ENCODE measurements around the gene TMEM17. TPM values are rescaled to one million over a fixed set of nuclear protein-coding genes. Genes with fewer than 3 reads are reported as not detected.
A peak's percentile ranks its signal among the peaks of the same experiment; 100 is the strongest.

TMEM17 gene
- total RNA-seq, 1 experiment from 2014 or later, result 3.3 TPM

GRCh38 chr2:62527478-62528210 lies 21.6 kb upstream of the TMEM17 start:
- intact Hi-C loops (cut with micrococcal nuclease; ENCODE audit: unreplicated experiment), result loop anchor here (5.0 kb wide), 1 partner anchor 50 kb away; no protein-coding TSS in a partner anchor
- Mint-ChIP-seq H3K4me3 (ENCODE audit: low read depth, unreplicated experiment) (no peak overlapping the region), H3K36me3 (ENCODE audit: insufficient read depth, unreplicated experiment) (no peaks in the 10 kb centered on the region), H3K27ac (ENCODE audit: unreplicated experiment) (no peak overlapping the region), H3K4me1 (ENCODE audit: low read depth, unreplicated experiment) (peaks cover 25% of the 10 kb centered on the region), H3K27me3 (ENCODE audit: unreplicated experiment) (no peaks in the 10 kb centered on the region), H3K9me3 (ENCODE audit: low read depth, unreplicated experiment) (peaks cover 4% of the 10 kb centered on the region)
- BruUV-seq (replicated peaks), result no TSS peak
- no peak for TF ChIP-seq CTCF (IDR thresholded peaks at IDR 0.05; ENCODE audit: unreplicated experiment)
- CTCF ChIA-PET, result interaction anchor here (1.3 kb wide), 1 partner anchor 51 kb away, joined by 5 read pairs; no protein-coding TSS in a partner anchor
- no peak for DNase-seq

GRCh38 chr2:62526531-62527381 lies 20.8 kb upstream of the TMEM17 start:
- Mint-ChIP-seq H3K4me1 (ENCODE audit: low read depth, unreplicated experiment) (peaks cover 25% of the 10 kb centered on the region), H3K4me3 (ENCODE audit: low read depth, unreplicated experiment) (peak overlapping the region; percentile 28), H3K9me3 (ENCODE audit: low read depth, unreplicated experiment) (no peaks in the 10 kb centered on the region), H3K27ac (ENCODE audit: unreplicated experiment) (peak overlapping the region; percentile 92), H3K36me3 (ENCODE audit: insufficient read depth, unreplicated experiment) (no peaks in the 10 kb centered on the region), H3K27me3 (ENCODE audit: unreplicated experiment) (no peaks in the 10 kb centered on the region)
- intact Hi-C loops (cut with micrococcal nuclease; ENCODE audit: unreplicated experiment), result loop anchor here (5.0 kb wide), 1 partner anchor 51 kb away; no protein-coding TSS in a partner anchor
- TF ChIP-seq CTCF (IDR thresholded peaks at IDR 0.05; ENCODE audit: unreplicated experiment), result no peak
- CTCF ChIA-PET, result interaction anchor here (0.5 to 1.5 kb wide), 7 partner anchors 13 to 248 kb away, joined by 3 to 10 read pairs (median 5); partner anchors contain the start of genes EHBP1 and TMEM17
- peak; percentile 13 for DNase-seq
- BruUV-seq (replicated peaks), result no TSS peak

GRCh38 chr2:62525549-62526269 lies 19.7 kb upstream of the TMEM17 start:
- Mint-ChIP-seq H3K27ac (ENCODE audit: unreplicated experiment) (peak overlapping the region; percentile 92), H3K4me3 (ENCODE audit: low read depth, unreplicated experiment) (peak overlapping the region; percentile 28), H3K27me3 (ENCODE audit: unreplicated experiment) (no peaks in the 10 kb centered on the region), H3K9me3 (ENCODE audit: low read depth, unreplicated experiment) (no peaks in the 10 kb centered on the region), H3K36me3 (ENCODE audit: insufficient read depth, unreplicated experiment) (no peaks in the 10 kb centered on the region), H3K4me1 (ENCODE audit: low read depth, unreplicated experiment) (peaks cover 25% of the 10 kb centered on the region)
- no TSS peak for BruUV-seq (replicated peaks)
- no peak for DNase-seq
- CTCF ChIA-PET, result interaction anchor here (1.0 to 1.5 kb wide), 3 partner anchors 14 to 179 kb away, joined by 4 to 10 read pairs (median 9); partner anchors contain the start of genes EHBP1 and TMEM17
- intact Hi-C loops (cut with micrococcal nuclease; ENCODE audit: unreplicated experiment), result loop anchor here (5.0 kb wide), 1 partner anchor 52 kb away; no protein-coding TSS in a partner anchor
- TF ChIP-seq CTCF (IDR thresholded peaks at IDR 0.05; ENCODE audit: unreplicated experiment), result no peak

Measured in Calu3 (cell line).